GM23338 (cell line): ENCODE results near the gene FBXO28. TPM values are rescaled to one million over a fixed set of nuclear protein-coding genes. Genes with fewer than 3 reads are reported as not detected.

ENCODE experiments used
- ATAC-seq: fragments of 200-7000 bp; cut with Tn5 transposase; 3 replicates; pipeline ENCODE4 v1.9.1; 2020
- DNase-seq: peaks from one replicate; pipeline ENCODE4 v3.0.0-alpha.2; 2015; ENCODE audit warnings: low spot score
- H2AFZ ChIP-seq: fragments of 200-600 bp; sonication (generic); 2 replicates; pipeline ENCODE4 v1.8.0; 2016; ENCODE audit warnings: antibody characterized with exemption, mild to moderate bottlenecking, moderate library complexity
- H3F3A ChIP-seq: fragments of 200-600 bp; sonication (generic); replicated peaks from 2 replicates; pipeline ENCODE4 v1.8.0; 2017; ENCODE audit warnings: antibody characterized with exemption, mixed run types, low read depth
- H3K27ac ChIP-seq: fragments of 200-600 bp; sonication (generic); 2 replicates; pipeline ENCODE4 v1.6.1; 2016; ENCODE audit warnings: low read depth
- H3K27me3 ChIP-seq: fragments of 200-600 bp; sonication (generic); 2 replicates; pipeline ENCODE4 v1.8.0; 2016; ENCODE audit warnings: mild to moderate bottlenecking, mixed run types, moderate library complexity; ENCODE audit not compliant: insufficient read depth
- H3K36me3 ChIP-seq: fragments of 200-600 bp; sonication (generic); 2 replicates; pipeline ENCODE4 v1.8.0; 2016; ENCODE audit warnings: mild to moderate bottlenecking; ENCODE audit not compliant: insufficient read depth
- H3K4me1 ChIP-seq: fragments of 200-600 bp; sonication (generic); 2 replicates; pipeline ENCODE4 v1.8.0; 2016; ENCODE audit warnings: mild to moderate bottlenecking, moderate library complexity; ENCODE audit not compliant: insufficient read depth
- H3K4me2 ChIP-seq: fragments of 200-600 bp; sonication (generic); 2 replicates; pipeline ENCODE4 v1.7.1; 2017; ENCODE audit warnings: mixed run types
- H3K4me3 ChIP-seq: fragments of 200-600 bp; sonication (generic); 2 replicates; pipeline ENCODE4 v1.6.1; 2016; ENCODE audit warnings: mixed run types
- H3K79me2 ChIP-seq: fragments of 200-600 bp; sonication (generic); replicated peaks from 2 replicates; pipeline ENCODE4 v1.8.0; 2017; ENCODE audit warnings: mild to moderate bottlenecking; ENCODE audit not compliant: insufficient read depth
- H3K9me2 ChIP-seq: fragments of 200-600 bp; sonication (generic); 2 replicates; pipeline ENCODE4 v1.8.0; 2017; ENCODE audit not compliant: insufficient read depth
- H4K20me1 ChIP-seq: fragments of 200-600 bp; sonication (generic); replicated peaks from 2 replicates; pipeline ENCODE4 v1.8.0; 2017; ENCODE audit warnings: mild to moderate bottlenecking; ENCODE audit not compliant: insufficient read depth
- H3K27ac Mint-ChIP-seq: 2 replicates; pipeline ENCODE4 v1.8.0; 2020; ENCODE audit warnings: inconsistent platforms, mild to moderate bottlenecking, moderate library complexity, mixed read lengths
- H3K27me3 Mint-ChIP-seq: 3 replicates; pipeline ENCODE4 v1.8.0; 2022; ENCODE audit warnings: low read depth, mild to moderate bottlenecking, moderate library complexity, mixed read lengths, inconsistent platforms; ENCODE audit not compliant: insufficient read depth, poor library complexity
- H3K36me3 Mint-ChIP-seq: 3 replicates; pipeline ENCODE4 v1.8.0; 2021; ENCODE audit warnings: low read depth, mild to moderate bottlenecking, inconsistent platforms, moderate library complexity, mixed read lengths
- H3K4me1 Mint-ChIP-seq: 3 replicates; pipeline ENCODE4 v1.8.0; 2020; ENCODE audit warnings: mild to moderate bottlenecking, inconsistent platforms, mixed read lengths
- H3K4me3 Mint-ChIP-seq: 3 replicates; pipeline ENCODE4 v1.8.0; 2021; ENCODE audit warnings: moderate library complexity, mild to moderate bottlenecking, inconsistent platforms, mixed read lengths
- H3K9me3 Mint-ChIP-seq: 3 replicates; pipeline ENCODE4 v1.8.0; 2020; ENCODE audit warnings: moderate library complexity, mild to moderate bottlenecking, inconsistent platforms, mixed read lengths
- CREB1 ChIP-seq: fragments of 250-450 bp; sonication (Bioruptor Pico); IDR thresholded peaks from 2 replicates; pipeline ENCODE4 v1.5.0; 2020; ENCODE audit warnings: low read depth, mild to moderate bottlenecking, moderate library complexity
- EZH2 ChIP-seq: fragments of 200-600 bp; sonication (generic); IDR thresholded peaks from one replicate; pipeline ENCODE4 v1.8.0; 2017; ENCODE audit warnings: antibody characterized with exemption, mild to moderate bottlenecking, low read depth; ENCODE audit not compliant: unreplicated experiment
- JUNB ChIP-seq: IDR thresholded peaks from one replicate; pipeline ENCODE4 v1.6.1; 2016; ENCODE audit warnings: antibody characterized with exemption; ENCODE audit not compliant: unreplicated experiment
- NANOG ChIP-seq: IDR thresholded peaks from 2 replicates; pipeline ENCODE4 v1.6.1; 2016; ENCODE audit warnings: antibody characterized with exemption, borderline replicate concordance
- STAT1 ChIP-seq: IDR thresholded peaks from one replicate; pipeline ENCODE4 v1.6.1; 2016; ENCODE audit warnings: antibody characterized with exemption; ENCODE audit not compliant: unreplicated experiment
- ZNF114 ChIP-seq: fragments of 250-450 bp; sonication (Bioruptor Pico); IDR thresholded peaks from 2 replicates; pipeline ENCODE4 v1.5.0; 2020; ENCODE audit warnings: mild to moderate bottlenecking, moderate library complexity
- ZNF331 ChIP-seq: fragments of 250-450 bp; sonication (Bioruptor Pico); IDR thresholded peaks from 2 replicates; pipeline ENCODE4 v1.5.0; 2020; ENCODE audit warnings: low read depth, mild to moderate bottlenecking, moderate library complexity
- polyA plus RNA-seq: library from polyadenylated mRNA; unstranded; fragments of >200 nt; fragmentation: Nextera tagmentation; extraction: Ambion mirVana; gene quantifications from 2 replicates; pipeline ENCODE4 v1.2.1, GENCODE V29; 2016
- total RNA-seq: library from RNA; depleted of rRNA; stranded (reverse); fragments of >200 nt; shearing (Covaris generic); gene quantifications from 2 replicates; pipeline ENCODE4 v1.2.3, GENCODE V29; 2014
- TF ChIP-seq, protein P1 (sequence below): IDR thresholded peaks from one replicate; pipeline ENCODE4 v1.6.1; 2018; ENCODE audit warnings: antibody characterized with exemption; ENCODE audit not compliant: unreplicated experiment
- TF ChIP-seq, protein P2 (sequence below): IDR thresholded peaks from 2 replicates; pipeline ENCODE4 v1.6.1; 2016; ENCODE audit warnings: antibody characterized with exemption
- TF ChIP-seq, protein P3 (sequence below), 2 experiments: fragments of 200-600 bp in 1 of 2; sonication (generic) in 1 of 2; conservative IDR thresholded peaks; 2 replicates each; pipeline versions ENCODE4 v1.5.1 to v1.6.1; 2016 to 2017; ENCODE audit warnings: antibody characterized with exemption in 2 of 2, low read depth in 2 of 2, mild to moderate bottlenecking in 2 of 2, moderate library complexity in 1 of 2

Gene FBXO28
- total and polyA plus RNA-seq, 2 experiments from 2014 or later = 16.9 to 45.2 TPM

DNA sequence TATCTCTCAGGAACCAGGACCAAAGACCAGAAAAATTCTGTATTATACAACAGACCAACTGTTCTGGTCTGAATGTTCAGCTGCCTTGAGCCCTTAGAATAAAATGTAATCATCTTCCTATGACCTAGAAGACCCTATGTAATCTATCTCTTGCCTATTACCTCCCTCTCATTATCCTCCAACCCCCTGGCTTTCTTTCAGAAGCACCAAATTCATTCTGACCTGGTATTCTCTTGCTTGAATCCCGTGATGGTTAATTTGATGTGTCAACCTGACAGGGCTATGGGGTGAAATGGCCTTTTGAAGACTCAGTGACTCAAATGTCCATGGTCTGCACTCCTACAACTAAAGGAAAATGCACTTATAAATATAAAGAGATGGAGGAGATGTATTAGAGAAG lies 21.8 kb upstream of the FBXO28 start (continued):
- TF ChIP-seq, protein P1, sequence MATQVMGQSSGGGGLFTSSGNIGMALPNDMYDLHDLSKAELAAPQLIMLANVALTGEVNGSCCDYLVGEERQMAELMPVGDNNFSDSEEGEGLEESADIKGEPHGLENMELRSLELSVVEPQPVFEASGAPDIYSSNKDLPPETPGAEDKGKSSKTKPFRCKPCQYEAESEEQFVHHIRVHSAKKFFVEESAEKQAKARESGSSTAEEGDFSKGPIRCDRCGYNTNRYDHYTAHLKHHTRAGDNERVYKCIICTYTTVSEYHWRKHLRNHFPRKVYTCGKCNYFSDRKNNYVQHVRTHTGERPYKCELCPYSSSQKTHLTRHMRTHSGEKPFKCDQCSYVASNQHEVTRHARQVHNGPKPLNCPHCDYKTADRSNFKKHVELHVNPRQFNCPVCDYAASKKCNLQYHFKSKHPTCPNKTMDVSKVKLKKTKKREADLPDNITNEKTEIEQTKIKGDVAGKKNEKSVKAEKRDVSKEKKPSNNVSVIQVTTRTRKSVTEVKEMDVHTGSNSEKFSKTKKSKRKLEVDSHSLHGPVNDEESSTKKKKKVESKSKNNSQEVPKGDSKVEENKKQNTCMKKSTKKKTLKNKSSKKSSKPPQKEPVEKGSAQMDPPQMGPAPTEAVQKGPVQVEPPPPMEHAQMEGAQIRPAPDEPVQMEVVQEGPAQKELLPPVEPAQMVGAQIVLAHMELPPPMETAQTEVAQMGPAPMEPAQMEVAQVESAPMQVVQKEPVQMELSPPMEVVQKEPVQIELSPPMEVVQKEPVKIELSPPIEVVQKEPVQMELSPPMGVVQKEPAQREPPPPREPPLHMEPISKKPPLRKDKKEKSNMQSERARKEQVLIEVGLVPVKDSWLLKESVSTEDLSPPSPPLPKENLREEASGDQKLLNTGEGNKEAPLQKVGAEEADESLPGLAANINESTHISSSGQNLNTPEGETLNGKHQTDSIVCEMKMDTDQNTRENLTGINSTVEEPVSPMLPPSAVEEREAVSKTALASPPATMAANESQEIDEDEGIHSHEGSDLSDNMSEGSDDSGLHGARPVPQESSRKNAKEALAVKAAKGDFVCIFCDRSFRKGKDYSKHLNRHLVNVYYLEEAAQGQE = no peak
- no peak for TF ChIP-seq NANOG
- TF ChIP-seq, protein P2, sequence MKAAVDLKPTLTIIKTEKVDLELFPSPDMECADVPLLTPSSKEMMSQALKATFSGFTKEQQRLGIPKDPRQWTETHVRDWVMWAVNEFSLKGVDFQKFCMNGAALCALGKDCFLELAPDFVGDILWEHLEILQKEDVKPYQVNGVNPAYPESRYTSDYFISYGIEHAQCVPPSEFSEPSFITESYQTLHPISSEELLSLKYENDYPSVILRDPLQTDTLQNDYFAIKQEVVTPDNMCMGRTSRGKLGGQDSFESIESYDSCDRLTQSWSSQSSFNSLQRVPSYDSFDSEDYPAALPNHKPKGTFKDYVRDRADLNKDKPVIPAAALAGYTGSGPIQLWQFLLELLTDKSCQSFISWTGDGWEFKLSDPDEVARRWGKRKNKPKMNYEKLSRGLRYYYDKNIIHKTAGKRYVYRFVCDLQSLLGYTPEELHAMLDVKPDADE = no peak
- no peak for TF ChIP-seq ZNF331 (CRISPR knock-in tag)
- TF ChIP-seq ZNF114 = no peak

DNA sequence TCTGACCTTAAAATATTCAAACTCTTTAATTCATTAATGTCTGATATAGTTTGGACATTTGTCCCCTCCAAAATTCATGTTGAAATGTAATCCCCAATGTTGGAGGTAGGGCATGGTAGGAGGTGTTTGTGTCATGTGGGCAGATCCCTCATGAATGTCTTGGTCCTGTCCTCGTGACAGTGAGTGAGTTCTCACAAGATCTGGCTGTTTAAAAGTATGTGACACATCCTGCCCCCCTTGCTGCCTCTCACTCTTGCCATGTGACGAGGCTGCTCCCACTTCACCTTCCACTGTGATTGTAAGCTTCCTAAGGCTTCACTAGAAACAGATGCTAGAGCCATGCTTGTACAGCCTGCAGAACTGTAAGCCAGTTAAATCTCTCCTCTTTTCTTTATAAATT lies 21.3 kb upstream of the FBXO28 start:
- no peaks in the 10 kb centered on the region for H3K36me3 Mint-ChIP-seq
- no peak overlapping the region for H3K4me3 Mint-ChIP-seq
- ATAC-seq = no peak

More for the DNA sequence above, 21.3 kb upstream of the FBXO28 start:
- TF ChIP-seq ZNF331 (CRISPR knock-in tag) (no peak), JUNB (no peak), STAT1 (no peak), CREB1 (CRISPR knock-in tag) (no peak), EZH2 (no peak)
- TF ChIP-seq, protein P2 = no peak
- TF ChIP-seq, protein P3, sequence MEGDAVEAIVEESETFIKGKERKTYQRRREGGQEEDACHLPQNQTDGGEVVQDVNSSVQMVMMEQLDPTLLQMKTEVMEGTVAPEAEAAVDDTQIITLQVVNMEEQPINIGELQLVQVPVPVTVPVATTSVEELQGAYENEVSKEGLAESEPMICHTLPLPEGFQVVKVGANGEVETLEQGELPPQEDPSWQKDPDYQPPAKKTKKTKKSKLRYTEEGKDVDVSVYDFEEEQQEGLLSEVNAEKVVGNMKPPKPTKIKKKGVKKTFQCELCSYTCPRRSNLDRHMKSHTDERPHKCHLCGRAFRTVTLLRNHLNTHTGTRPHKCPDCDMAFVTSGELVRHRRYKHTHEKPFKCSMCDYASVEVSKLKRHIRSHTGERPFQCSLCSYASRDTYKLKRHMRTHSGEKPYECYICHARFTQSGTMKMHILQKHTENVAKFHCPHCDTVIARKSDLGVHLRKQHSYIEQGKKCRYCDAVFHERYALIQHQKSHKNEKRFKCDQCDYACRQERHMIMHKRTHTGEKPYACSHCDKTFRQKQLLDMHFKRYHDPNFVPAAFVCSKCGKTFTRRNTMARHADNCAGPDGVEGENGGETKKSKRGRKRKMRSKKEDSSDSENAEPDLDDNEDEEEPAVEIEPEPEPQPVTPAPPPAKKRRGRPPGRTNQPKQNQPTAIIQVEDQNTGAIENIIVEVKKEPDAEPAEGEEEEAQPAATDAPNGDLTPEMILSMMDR (conservative IDR thresholded peaks at IDR 0.05; ENCODE audit: low read depth in 2 of 2) = no peak
- Histone ChIP-seq H3K4me2 (no peak overlapping the region), H3K36me3 (no peaks in the 10 kb centered on the region), H3K4me1 (no peaks in the 10 kb centered on the region), H3K79me2 (no peaks in the 10 kb centered on the region), H2AFZ (no peak overlapping the region), H3K27ac (no peak overlapping the region), H3K4me3 (no peak overlapping the region), H4K20me1 (no peaks in the 10 kb centered on the region), H3K27me3 (no peaks in the 10 kb centered on the region), H3K9me2 (no peaks in the 10 kb centered on the region; the same call in 1 of the 2 replicates), H3F3A (0 out of 2 replicates have a peak, but pooled peaks cover 4% of the 10 kb centered on the region)
- Mint-ChIP-seq H3K9me3 (no peaks in the 10 kb centered on the region; the same call in 2 of the 3 replicates), H3K27me3 (peaks cover 6% of the 10 kb centered on the region), H3K27ac (no peak overlapping the region), H3K4me1 (no peaks in the 10 kb centered on the region)
- no peak for DNase-seq
